KMS-11 (cell line): ENCODE data around the gene ATP7B.

Experiments used
- H2AFZ ChIP-seq: fragments of 200-600 bp; sonication (generic); 2 replicates; pipeline ENCODE4 v1.6.1; 2016; ENCODE audit warnings: antibody characterized with exemption, mixed run types, low read depth
- H3K27ac ChIP-seq: fragments of 200-600 bp; sonication (generic); 2 replicates; pipeline ENCODE4 v1.6.1; 2016; ENCODE audit warnings: mild to moderate bottlenecking, mixed run types
- H3K27me3 ChIP-seq: fragments of 200-600 bp; sonication (generic); 2 replicates; pipeline ENCODE4 v1.6.1; 2017; ENCODE audit warnings: mild to moderate bottlenecking, low read depth, mixed run types, moderate library complexity; ENCODE audit not compliant: insufficient read depth
- H3K36me3 ChIP-seq: fragments of 200-600 bp; sonication (generic); 2 replicates; pipeline ENCODE4 v1.6.1; 2017; ENCODE audit warnings: mild to moderate bottlenecking, mixed run types; ENCODE audit not compliant: insufficient read depth
- H3K4me1 ChIP-seq: fragments of 200-600 bp; sonication (generic); 2 replicates; pipeline ENCODE4 v1.6.1; 2016; ENCODE audit warnings: mild to moderate bottlenecking, low read depth, mixed run types; ENCODE audit not compliant: poor library complexity, severe bottlenecking
- H3K4me2 ChIP-seq: fragments of 200-600 bp; sonication (generic); 2 replicates; pipeline ENCODE4 v1.7.0; 2016; ENCODE audit warnings: mild to moderate bottlenecking, mixed run types
- H3K4me3 ChIP-seq: fragments of 200-600 bp; sonication (generic); IDR thresholded peaks from 2 replicates; pipeline ENCODE4 v1.6.1; 2017; ENCODE audit warnings: low read depth, low read length, mixed read lengths; ENCODE audit not compliant: insufficient read depth
- H3K79me2 ChIP-seq: fragments of 200-600 bp; sonication (generic); 2 replicates; pipeline ENCODE4 v1.6.1; 2016; ENCODE audit warnings: low read depth, mixed run types; ENCODE audit not compliant: insufficient read depth
- H3K9ac ChIP-seq: fragments of 200-600 bp; sonication (generic); 2 replicates; pipeline ENCODE4 v1.6.1; 2016; ENCODE audit warnings: mild to moderate bottlenecking, mixed run types
- H4K20me1 ChIP-seq: fragments of 200-600 bp; sonication (generic); 2 replicates; pipeline ENCODE4 v1.6.1; 2016; ENCODE audit warnings: mild to moderate bottlenecking, mixed run types; ENCODE audit not compliant: insufficient read depth
- CTCF ChIP-seq: fragments of 200-600 bp; sonication (generic); conservative IDR thresholded peaks from 2 replicates; pipeline ENCODE4 v1.6.1; 2017; ENCODE audit warnings: low read depth, mild to moderate bottlenecking, antibody characterized with exemption, low read length, moderate library complexity, mixed read lengths

Gene ATP7B

GRCh38 chr13:51922771-51923480, 88.3 kb downstream of the ATP7B start:
- Histone ChIP-seq H2AFZ (no peak overlapping the region), H3K9ac (no peak overlapping the region), H3K27ac (no peak overlapping the region), H4K20me1 (no peaks in the 10 kb centered on the region), H3K4me2 (no peak overlapping the region), H3K4me1 (no peaks in the 10 kb centered on the region), H3K36me3 (no peaks in the 10 kb centered on the region), H3K4me3 (no peak overlapping the region), H3K79me2 (no peaks in the 10 kb centered on the region), H3K27me3 (no peaks in the 10 kb centered on the region)
- TF ChIP-seq CTCF: no peak

GRCh38 chr13:51921790-51922740, 89.2 kb downstream of the ATP7B start:
- Histone ChIP-seq H3K4me2 (no peak overlapping the region), H3K27ac (no peak overlapping the region), H3K36me3 (no peaks in the 10 kb centered on the region), H3K4me1 (no peaks in the 10 kb centered on the region), H4K20me1 (no peaks in the 10 kb centered on the region), H3K27me3 (no peaks in the 10 kb centered on the region), H3K4me3 (no peak overlapping the region), H3K9ac (no peak overlapping the region), H2AFZ (no peak overlapping the region), H3K79me2 (no peaks in the 10 kb centered on the region)
- TF ChIP-seq CTCF: no peak

GRCh38 chr13:51920786-51921185, 90.5 kb downstream of the ATP7B start:
- H3K36me3 ChIP-seq: no peaks in the 10 kb centered on the region
- H2AFZ ChIP-seq: no peak overlapping the region
- H4K20me1 ChIP-seq: no peaks in the 10 kb centered on the region
- H3K27ac ChIP-seq: no peak overlapping the region
- H3K4me2 ChIP-seq: no peak overlapping the region
- H3K9ac ChIP-seq: no peak overlapping the region
- TF ChIP-seq CTCF: no peak
- H3K79me2 ChIP-seq: no peaks in the 10 kb centered on the region
- no peak overlapping the region for H3K4me3 ChIP-seq
- H3K27me3 ChIP-seq: no peaks in the 10 kb centered on the region
- H3K4me1 ChIP-seq: no peaks in the 10 kb centered on the region

GRCh38 chr13:51920267-51920666, 91.0 kb downstream of the ATP7B start:
- H4K20me1 ChIP-seq: no peaks in the 10 kb centered on the region
- H3K4me3 ChIP-seq: no peak overlapping the region
- H3K79me2 ChIP-seq: no peaks in the 10 kb centered on the region
- H3K27ac ChIP-seq: no peak overlapping the region
- H2AFZ ChIP-seq: no peak overlapping the region
- H3K4me2 ChIP-seq: no peak overlapping the region
- no peak overlapping the region for H3K9ac ChIP-seq
- TF ChIP-seq CTCF: no peak
- H3K36me3 ChIP-seq: no peaks in the 10 kb centered on the region
- no peaks in the 10 kb centered on the region for H3K27me3 ChIP-seq
- no peaks in the 10 kb centered on the region for H3K4me1 ChIP-seq
